Measurements from ENCODE around the gene OPHN1.

GRCh38 chrX:68284281-68284904 is 148.9 kb downstream of the OPHN1 start:
- TF ChIP-seq POLR2A (IDR thresholded peaks at IDR 0.05): no peak
- TF ChIP-seq, protein P1, sequence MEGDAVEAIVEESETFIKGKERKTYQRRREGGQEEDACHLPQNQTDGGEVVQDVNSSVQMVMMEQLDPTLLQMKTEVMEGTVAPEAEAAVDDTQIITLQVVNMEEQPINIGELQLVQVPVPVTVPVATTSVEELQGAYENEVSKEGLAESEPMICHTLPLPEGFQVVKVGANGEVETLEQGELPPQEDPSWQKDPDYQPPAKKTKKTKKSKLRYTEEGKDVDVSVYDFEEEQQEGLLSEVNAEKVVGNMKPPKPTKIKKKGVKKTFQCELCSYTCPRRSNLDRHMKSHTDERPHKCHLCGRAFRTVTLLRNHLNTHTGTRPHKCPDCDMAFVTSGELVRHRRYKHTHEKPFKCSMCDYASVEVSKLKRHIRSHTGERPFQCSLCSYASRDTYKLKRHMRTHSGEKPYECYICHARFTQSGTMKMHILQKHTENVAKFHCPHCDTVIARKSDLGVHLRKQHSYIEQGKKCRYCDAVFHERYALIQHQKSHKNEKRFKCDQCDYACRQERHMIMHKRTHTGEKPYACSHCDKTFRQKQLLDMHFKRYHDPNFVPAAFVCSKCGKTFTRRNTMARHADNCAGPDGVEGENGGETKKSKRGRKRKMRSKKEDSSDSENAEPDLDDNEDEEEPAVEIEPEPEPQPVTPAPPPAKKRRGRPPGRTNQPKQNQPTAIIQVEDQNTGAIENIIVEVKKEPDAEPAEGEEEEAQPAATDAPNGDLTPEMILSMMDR (IDR thresholded peaks at IDR 0.05): no peak

All from adrenal gland (tissue), 5 donors.